Left lung (tissue), 10 donors: ENCODE measurements around the gene WDR31. TPM values are rescaled to one million over a fixed set of nuclear protein-coding genes. Genes with fewer than 3 reads are reported as not detected.

ENCODE experiments used
- ATAC-seq: fragments of 200-7000 bp; cut with Tn5 transposase; one replicate; pipeline ENCODE4 v1.9.1; 2020; ENCODE audit warnings: moderate library complexity
- DNase-seq, 4 donors: peaks; one replicate each; pipeline ENCODE4 v3.0.0-alpha.2; 2013 to 2020
- H3K27ac ChIP-seq, 2 donors: fragments of 200-600 bp; sonication (generic) in 1 of 2; one replicate each; pipeline versions ENCODE4 v1.5.0 to v1.8.0; 2020 to 2021
- H3K27me3 ChIP-seq, 2 donors: fragments of 200-600 bp; sonication (generic) in 1 of 2; one replicate each; pipeline versions ENCODE4 v1.5.0 to v1.8.0; 2020 to 2021
- H3K36me3 ChIP-seq, 2 donors: fragments of 200-600 bp; sonication (generic) in 1 of 2; one replicate each; pipeline versions ENCODE4 v1.5.0 to v1.8.0; 2020 to 2021
- H3K4me1 ChIP-seq, 2 donors: fragments of 200-600 bp; one replicate each; pipeline ENCODE4 v1.8.0; 2021
- H3K4me3 ChIP-seq, 2 donors: fragments of 200-600 bp; sonication (generic) in 1 of 2; one replicate each; pipeline versions ENCODE4 v1.5.0 to v1.8.0; 2020 to 2021; ENCODE audit warnings: mild to moderate bottlenecking in 1 of 2
- H3K9me3 ChIP-seq, 2 donors: fragments of 200-600 bp; sonication (generic) in 1 of 2; one replicate each; pipeline versions ENCODE4 v1.5.0 to v1.8.0; 2020 to 2021
- CTCF ChIP-seq, 2 donors: fragments of 200-600 bp; sonication (generic) in 1 of 2; IDR thresholded peaks; one replicate each; pipeline versions ENCODE4 v1.5.0 to v1.8.0; 2021; ENCODE audit warnings: antibody characterized with exemption in 2 of 2
- intact Hi-C, 2 donors: fragments of 100-400 bp; cut with DNase I; formaldehyde crosslinking; loops; one replicate each; pipeline versions ENCODE4 v1.11.2 to v1.14.2; 2022
- polyA plus RNA-seq, 6 donors: library from polyadenylated mRNA; unstranded; fragments of 120-200 nt; gene quantifications; one replicate each; pipeline ENCODE4 v1.2.1, GENCODE V29; 2013; ENCODE audit not compliant: insufficient read length in 6 of 6
- total RNA-seq, 2 donors: library from RNA; stranded (reverse); fragmentation: NEBNext Ultra II Directional; extraction: Animal tissue kit (Norgen Biotek cat#: 25700); gene quantifications; one replicate each; pipeline ENCODE4 v1.2.1, GENCODE V29; 2021
- donor health status: DM: no; HTN: yes; CAD: no.
- donor health status: DM: no; HTN: no; CAD: no.

The WDR31 gene
- total and polyA plus RNA-seq, 8 donors: 3.5 to 8.0 (median 6.3) TPM

- no peak overlapping the region for H3K27ac ChIP-seq
- H3K36me3 ChIP-seq: no peaks in the 10 kb centered on the region
- TF ChIP-seq CTCF (IDR thresholded peaks at IDR 0.05): no peak
- intact Hi-C loops: no loop called here
- H3K4me3 ChIP-seq: no peak overlapping the region
- no peak for ATAC-seq
- peaks cover 6 to 24% of the 10 kb centered on the region in 2 donors for H3K4me1 ChIP-seq
- no peaks in the 10 kb centered on the region for H3K9me3 ChIP-seq
- no peak for DNase-seq
- peaks cover 12 to 34% of the 10 kb centered on the region in 2 donors for H3K27me3 ChIP-seq
These were observed 11.9 kb upstream of the WDR31 start for GRCh38 chr9:113352006-113352405.

GRCh38 chr9:113350937-113351336, 10.9 kb upstream of the WDR31 start:
- DNase-seq: no peak
- ATAC-seq: no peak
- H3K9me3 ChIP-seq: no peaks in the 10 kb centered on the region
- H3K27me3 ChIP-seq: peaks cover 12 to 34% of the 10 kb centered on the region in 2 donors
- no peak overlapping the region for H3K27ac ChIP-seq
- intact Hi-C loops: no loop called here
- no peak for TF ChIP-seq CTCF (IDR thresholded peaks at IDR 0.05)
- H3K36me3 ChIP-seq: no peaks in the 10 kb centered on the region
- peaks cover 6 to 24% of the 10 kb centered on the region in 2 donors for H3K4me1 ChIP-seq
- H3K4me3 ChIP-seq: no peak overlapping the region

- no peaks in the 10 kb centered on the region for H3K9me3 ChIP-seq
- ATAC-seq (peak; percentile 55), DNase-seq (no peak)
- peaks cover 6 to 24% of the 10 kb centered on the region in 2 donors for H3K4me1 ChIP-seq
- H3K36me3 ChIP-seq: no peaks in the 10 kb centered on the region
- no peak for TF ChIP-seq CTCF (IDR thresholded peaks at IDR 0.05)
- intact Hi-C loops: no loop called here
- H3K27ac ChIP-seq: no peak overlapping the region
- peak overlapping the region; percentile 42 to 53 for H3K4me3 ChIP-seq
- H3K27me3 ChIP-seq: peaks cover 12 to 34% of the 10 kb centered on the region in 2 donors
These were observed 10.1 kb upstream of the WDR31 start for GRCh38 chr9:113350107-113350661.

GRCh38 chr9:113349445-113350094, 9.5 kb upstream of the WDR31 start, which contains the start of gene BSPRY:
BSPRY (plus strand) TSS chr9:113349541; CDS start chr9:113349580, 39 bp downstream.
- DNase-seq: peak in 2 of 4 donors; percentile 40 to 81
- no peak for TF ChIP-seq CTCF (IDR thresholded peaks at IDR 0.05)
- Histone ChIP-seq H3K9me3 (no peaks in the 10 kb centered on the region), H3K4me1 (peaks cover 6 to 24% of the 10 kb centered on the region in 2 donors), H3K36me3 (no peaks in the 10 kb centered on the region), H3K27me3 (peaks cover 12 to 34% of the 10 kb centered on the region in 2 donors), H3K27ac (peak within 1 kb of the TSS; percentile 19 to 23), H3K4me3 (peak within 1 kb of the TSS; percentile 42 to 53)
- intact Hi-C loops: no loop called here
- ATAC-seq: peak; percentile 91

GRCh38 chr9:113349066-113349444, 9.0 kb upstream of the WDR31 start:
- H3K4me1 ChIP-seq: peaks cover 9 to 24% of the 10 kb centered on the region in 2 donors
- no peaks in the 10 kb centered on the region for H3K36me3 ChIP-seq
- TF ChIP-seq CTCF (IDR thresholded peaks at IDR 0.05): no peak
- peak overlapping the region in 1 of 2 donors; percentile 19 for H3K27ac ChIP-seq
- intact Hi-C loops: no loop called here
- ATAC-seq (peak; percentile 17), DNase-seq (no peak)
- H3K27me3 ChIP-seq: peaks cover 12 to 34% of the 10 kb centered on the region in 2 donors
- H3K9me3 ChIP-seq: no peaks in the 10 kb centered on the region
- peak overlapping the region in 1 of 2 donors; percentile 53 for H3K4me3 ChIP-seq
